Stomach (tissue), 4 donors: ENCODE measurements around the gene TMEM44.

Experiments used
- EP300 ChIP-seq: sonication (generic); formaldehyde crosslinking; IDR thresholded peaks from one replicate; pipeline ENCODE4 v1.6.1; 2017; ENCODE audit warnings: antibody characterized with exemption
- TF ChIP-seq, protein P1 (sequence below), 7 experiments: fragments of 450-650 bp in 4 of 7; fragments of 200-600 bp in 3 of 7; sonication (generic) in 3 of 7; IDR thresholded peaks; one replicate each; pipeline ENCODE4 v1.5.1; 2016 to 2019; ENCODE audit warnings: antibody characterized with exemption in 7 of 7, control low read depth in 2 of 7, mild to moderate bottlenecking in 1 of 7

DNA sequence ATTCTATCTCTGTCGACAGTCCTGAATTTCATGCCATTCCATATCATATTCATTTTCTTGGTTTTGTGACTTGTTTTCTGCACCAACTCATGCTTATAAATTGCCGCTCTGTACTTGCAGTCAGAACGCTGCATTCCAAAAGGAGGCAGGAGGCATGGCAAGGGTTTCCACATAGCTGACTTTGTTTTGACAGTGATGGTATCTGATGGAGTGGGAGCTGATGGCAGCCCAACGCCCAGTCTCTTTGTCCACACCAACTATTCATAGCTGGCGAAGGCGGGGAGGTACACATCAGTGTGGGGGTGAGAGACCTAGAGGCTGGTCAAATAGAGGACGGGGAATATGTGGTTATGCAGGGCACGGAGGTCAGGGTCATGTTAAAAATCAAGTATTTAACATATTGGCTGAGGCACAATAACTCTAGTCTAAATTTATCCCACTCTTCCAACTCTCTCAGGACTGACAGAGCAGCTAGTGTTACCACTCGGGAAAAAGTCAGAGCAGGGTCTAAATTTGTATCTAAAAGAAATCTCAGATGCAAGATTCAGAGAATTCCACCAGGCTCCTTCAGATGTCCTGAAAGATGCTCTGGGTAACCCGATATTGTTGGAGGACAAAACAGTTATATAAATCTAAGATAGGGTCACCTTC is 78.6 kb downstream of the TMEM44 start:
- no peak for TF ChIP-seq EP300
- TF ChIP-seq, protein P1, sequence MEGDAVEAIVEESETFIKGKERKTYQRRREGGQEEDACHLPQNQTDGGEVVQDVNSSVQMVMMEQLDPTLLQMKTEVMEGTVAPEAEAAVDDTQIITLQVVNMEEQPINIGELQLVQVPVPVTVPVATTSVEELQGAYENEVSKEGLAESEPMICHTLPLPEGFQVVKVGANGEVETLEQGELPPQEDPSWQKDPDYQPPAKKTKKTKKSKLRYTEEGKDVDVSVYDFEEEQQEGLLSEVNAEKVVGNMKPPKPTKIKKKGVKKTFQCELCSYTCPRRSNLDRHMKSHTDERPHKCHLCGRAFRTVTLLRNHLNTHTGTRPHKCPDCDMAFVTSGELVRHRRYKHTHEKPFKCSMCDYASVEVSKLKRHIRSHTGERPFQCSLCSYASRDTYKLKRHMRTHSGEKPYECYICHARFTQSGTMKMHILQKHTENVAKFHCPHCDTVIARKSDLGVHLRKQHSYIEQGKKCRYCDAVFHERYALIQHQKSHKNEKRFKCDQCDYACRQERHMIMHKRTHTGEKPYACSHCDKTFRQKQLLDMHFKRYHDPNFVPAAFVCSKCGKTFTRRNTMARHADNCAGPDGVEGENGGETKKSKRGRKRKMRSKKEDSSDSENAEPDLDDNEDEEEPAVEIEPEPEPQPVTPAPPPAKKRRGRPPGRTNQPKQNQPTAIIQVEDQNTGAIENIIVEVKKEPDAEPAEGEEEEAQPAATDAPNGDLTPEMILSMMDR (IDR thresholded peaks at IDR 0.05), result no peak
